Fibroblast of lung (primary cell): ENCODE measurements around the gene CLSTN2.

Experiments used
- CTCF ChIP-seq, 2 donors: IDR thresholded peaks in 1 of 2; conservative IDR thresholded peaks in 1 of 2; 1 replicate in 1 of 2; 2 replicates in 1 of 2; pipeline ENCODE4 v1.5.1; 2011 to 2012; ENCODE audit warnings: low read length in 2 of 2, control low read depth in 1 of 2, inconsistent platforms in 1 of 2, low read depth in 1 of 2, mild to moderate bottlenecking in 1 of 2
- EZH2 ChIP-seq: IDR thresholded peaks from 2 replicates; pipeline ENCODE4 v1.5.1; 2012; ENCODE audit warnings: low read length, control low read depth, mild to moderate bottlenecking; ENCODE audit errors: missing control alignments

DNA sequence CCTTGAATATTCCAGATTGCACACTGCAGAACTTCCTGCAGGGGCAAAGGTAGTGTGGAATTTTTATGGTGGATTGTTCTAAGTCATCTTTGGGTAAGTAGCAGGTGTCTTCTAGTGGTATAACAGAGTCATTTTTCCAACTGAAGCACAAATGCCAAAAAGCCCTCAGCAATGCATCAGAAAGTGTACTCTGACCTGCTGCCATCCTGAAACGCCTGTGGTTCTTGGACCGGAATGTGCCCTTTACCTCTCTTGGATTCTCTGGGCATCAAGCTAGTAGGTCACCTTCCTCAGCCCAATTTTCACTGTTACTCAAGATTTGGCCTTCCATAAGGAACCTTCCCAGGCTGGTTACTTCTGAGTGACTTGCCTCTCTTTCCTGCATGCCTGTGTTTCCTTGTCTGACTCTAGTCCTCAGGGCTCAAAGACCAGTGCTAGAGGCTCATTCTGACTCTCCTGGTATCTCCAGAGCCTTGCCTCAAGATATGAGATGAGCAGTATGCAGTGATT is 4.8 kb downstream of the CLSTN2 start:
- TF ChIP-seq EZH2 = no peak
- no peak for TF ChIP-seq CTCF (conservative IDR thresholded peaks at IDR 0.05 in 1 of 2, IDR thresholded peaks at IDR 0.05 in 1 of 2; ENCODE audit: low read depth in 1 of 2, low read length in 2 of 2)
